Measurements from ENCODE around the gene SLC46A1.

Gene SLC46A1

DNA sequence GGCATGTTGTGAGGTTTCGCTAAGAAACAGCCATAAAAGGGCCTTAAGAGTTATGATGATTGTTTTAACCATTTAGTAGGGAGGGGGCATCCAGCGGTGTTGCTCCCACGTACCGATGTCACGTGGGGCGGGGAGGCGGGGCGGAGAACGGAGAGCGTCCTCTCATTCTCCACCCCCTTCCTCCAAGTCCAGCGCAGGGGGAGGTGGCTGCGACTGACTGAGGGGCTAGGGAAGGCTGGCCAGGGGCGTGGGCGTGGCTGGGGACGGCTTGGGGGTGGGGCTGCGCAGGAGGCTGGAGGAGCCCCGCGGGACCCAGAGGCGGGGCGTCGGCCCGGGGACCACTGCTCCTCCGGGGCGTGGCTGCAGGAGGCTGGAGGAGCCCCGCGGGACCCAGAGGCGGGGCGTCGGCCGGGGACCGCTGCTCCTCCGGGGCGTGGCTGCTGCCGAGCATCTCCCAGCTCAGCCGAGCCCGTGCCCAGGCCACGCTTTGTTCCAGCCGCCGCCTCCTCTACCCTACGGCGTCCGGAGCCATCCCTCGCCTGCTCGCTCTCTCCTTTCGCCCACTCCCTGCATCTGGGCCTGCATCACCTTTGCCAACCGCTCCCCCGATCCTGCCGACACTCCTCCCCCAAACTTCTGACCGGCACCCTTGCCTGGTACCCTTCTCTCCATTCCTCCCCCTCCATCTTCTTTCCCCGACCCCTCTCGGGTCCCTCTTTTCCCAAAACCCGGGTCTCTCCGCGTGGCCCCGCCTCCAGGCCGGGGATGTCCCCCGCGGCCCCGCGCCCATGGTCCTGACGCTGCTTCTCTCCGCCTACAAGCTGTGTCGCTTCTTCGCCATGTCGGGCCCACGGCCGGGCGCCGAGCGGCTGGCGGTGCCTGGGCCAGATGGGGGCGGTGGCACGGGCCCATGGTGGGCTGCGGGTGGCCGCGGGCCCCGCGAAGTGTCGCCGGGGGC lies 34.5 kb downstream of the SLC46A1 start, which contains the start of gene SARM1:
SARM1 (plus strand) TSS at position 450 of the 958 bp plus-strand sequence; CDS start at position 789, 339 bp downstream.
- TF ChIP-seq CTCF (IDR thresholded peaks at IDR 0.05; ENCODE audit: insufficient read depth, low read depth, low read length, missing control alignments), result no peak
- DNase-seq (ENCODE audit: low read depth), result no peak
- H3K4me3 ChIP-seq (ENCODE audit: low read length), result no peak within 1 kb of the TSS

GRCh38 chr17:28370744-28371103 lies 35.3 kb downstream of the SLC46A1 start:
- H3K4me3 ChIP-seq (ENCODE audit: low read length), result no peak overlapping the region
- no peak for TF ChIP-seq CTCF (IDR thresholded peaks at IDR 0.05; ENCODE audit: insufficient read depth, low read depth, low read length, missing control alignments)

DNA sequence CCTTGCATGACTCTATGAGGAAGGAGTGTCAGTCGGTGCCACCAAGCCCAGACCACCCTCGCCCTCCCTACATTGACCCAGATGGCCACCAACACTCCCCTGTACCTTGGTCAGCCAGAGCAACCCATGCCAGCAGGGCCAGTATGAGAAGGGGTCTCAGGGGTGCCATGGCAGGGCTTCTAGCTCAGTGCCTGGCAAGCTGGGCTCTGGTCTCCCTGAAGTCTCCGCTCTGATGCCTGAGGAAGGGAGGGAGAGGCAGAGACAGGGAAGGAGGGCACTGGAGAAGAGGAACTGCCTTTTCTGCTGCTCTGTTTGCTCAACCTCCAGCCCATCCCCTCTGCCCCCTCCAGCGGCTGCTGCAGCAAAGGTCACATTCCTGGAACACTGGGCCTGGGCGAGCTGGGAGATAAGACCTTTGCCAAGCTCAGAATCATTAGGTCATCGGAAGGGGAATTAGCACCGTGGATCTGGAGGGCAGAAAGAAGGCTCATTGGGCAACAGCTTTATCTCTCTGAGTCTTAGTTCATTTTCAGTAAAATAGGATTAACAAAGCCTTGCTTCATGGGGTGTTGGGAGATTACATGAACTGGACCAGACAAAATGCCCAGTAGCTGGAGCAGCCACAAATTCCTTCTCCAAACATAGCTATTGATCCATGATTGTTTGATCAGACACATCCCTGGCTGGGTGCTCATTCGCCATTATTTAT lies 35.8 kb downstream of the SLC46A1 start, which contains the start of gene VTN:
VTN (minus strand) TSS at position 273 of the 709 bp plus-strand sequence; CDS start at position 169, 104 bp downstream.
- no peak for DNase-seq (ENCODE audit: low read depth)
- H3K4me3 ChIP-seq (ENCODE audit: low read length), result no peak within 1 kb of the TSS
- no peak for TF ChIP-seq CTCF (IDR thresholded peaks at IDR 0.05; ENCODE audit: insufficient read depth, low read depth, low read length, missing control alignments)

More at GRCh38 chr17:28370744-28371103, 35.3 kb downstream of the SLC46A1 start:
- DNase-seq (ENCODE audit: low read depth), result no peak

- no peak for DNase-seq (ENCODE audit: low read depth)
- TF ChIP-seq CTCF (IDR thresholded peaks at IDR 0.05; ENCODE audit: insufficient read depth, low read depth, low read length, missing control alignments), result no peak
- no peak overlapping the region for H3K4me3 ChIP-seq (ENCODE audit: low read length)
Observed at GRCh38 chr17:28369684-28370034, 36.4 kb downstream of the SLC46A1 start.

- no peak for TF ChIP-seq CTCF (IDR thresholded peaks at IDR 0.05; ENCODE audit: insufficient read depth, low read depth, low read length, missing control alignments)
- no peak overlapping the region for H3K4me3 ChIP-seq (ENCODE audit: low read length)
- DNase-seq (ENCODE audit: low read depth), result no peak
Observed at GRCh38 chr17:28368915-28369683, 36.9 kb downstream of the SLC46A1 start.

- no peak for TF ChIP-seq CTCF (IDR thresholded peaks at IDR 0.05; ENCODE audit: insufficient read depth, low read depth, low read length, missing control alignments)
- DNase-seq (ENCODE audit: low read depth), result no peak
- H3K4me3 ChIP-seq (ENCODE audit: low read length), result no peak overlapping the region
Observed at GRCh38 chr17:28368306-28368831, 37.6 kb downstream of the SLC46A1 start.
